DMS 273 treated with DMSO at 0.1 percent for 48 hours (cell line): ENCODE results near the gene MAP3K14.

Experiments used
- DNase-seq: peaks from one replicate; lab custom pipeline; 2025; lab: John Stamatoyannopoulos, UW

Gene MAP3K14

GRCh38 chr17:45338996-45339535 lies 22.2 kb upstream of the MAP3K14 start:
- no peak for DNase-seq

- no peak for DNase-seq
Measured at GRCh38 chr17:45338023-45338781, 21.4 kb upstream of the MAP3K14 start.

- no peak for DNase-seq
Measured at GRCh38 chr17:45336390-45337182, 19.8 kb upstream of the MAP3K14 start.

DNA sequence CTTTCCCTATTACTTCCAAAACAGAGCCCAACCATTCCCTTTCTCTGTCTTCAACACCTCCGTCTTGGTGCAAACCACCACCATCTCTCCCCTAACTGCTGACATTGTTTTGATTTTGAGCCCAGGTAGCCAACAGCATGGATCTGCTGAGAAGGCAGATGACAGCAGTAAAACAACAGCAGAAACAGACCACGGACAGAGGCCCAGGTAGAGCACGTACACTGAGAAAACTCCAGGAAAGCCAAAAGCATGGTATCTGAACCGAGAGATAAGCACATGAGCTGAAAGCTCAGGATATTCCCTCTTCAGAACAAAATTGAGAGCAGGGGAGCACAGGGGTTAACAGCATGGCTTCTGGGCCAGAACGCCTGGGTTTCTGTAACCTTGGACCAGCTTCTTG lies 18.9 kb upstream of the MAP3K14 start:
- DNase-seq: no peak

GRCh38 chr17:45334701-45335677 lies 18.2 kb upstream of the MAP3K14 start:
- no peak for DNase-seq

- no peak for DNase-seq
Measured at GRCh38 chr17:45334231-45334630, 17.4 kb upstream of the MAP3K14 start.

GRCh38 chr17:45333702-45334092 lies 16.9 kb upstream of the MAP3K14 start:
- no peak for DNase-seq

- DNase-seq: no peak
Measured at GRCh38 chr17:45332989-45333701, 16.3 kb upstream of the MAP3K14 start.

DNA sequence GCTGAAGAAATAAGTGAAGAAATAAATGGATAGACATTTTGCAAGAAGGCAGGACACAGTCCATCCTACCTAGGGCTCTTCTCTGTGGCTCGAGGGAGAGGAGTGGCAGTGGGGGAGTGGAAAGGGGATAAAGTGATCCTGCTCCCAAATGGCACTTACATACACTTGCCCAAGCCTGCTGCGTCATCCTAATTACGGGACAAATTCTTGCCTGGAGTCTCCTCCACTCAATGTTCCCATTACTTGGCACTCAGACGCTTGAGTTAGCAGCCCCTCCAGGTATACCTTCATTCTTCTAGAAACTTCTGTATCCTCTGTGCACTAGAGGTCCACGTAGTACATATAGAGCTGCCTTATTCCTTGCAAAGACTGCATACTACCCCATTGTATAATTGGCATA lies 15.7 kb upstream of the MAP3K14 start:
- DNase-seq: no peak

- DNase-seq: no peak
Measured at GRCh38 chr17:45326626-45327025, 9.8 kb upstream of the MAP3K14 start.

DNA sequence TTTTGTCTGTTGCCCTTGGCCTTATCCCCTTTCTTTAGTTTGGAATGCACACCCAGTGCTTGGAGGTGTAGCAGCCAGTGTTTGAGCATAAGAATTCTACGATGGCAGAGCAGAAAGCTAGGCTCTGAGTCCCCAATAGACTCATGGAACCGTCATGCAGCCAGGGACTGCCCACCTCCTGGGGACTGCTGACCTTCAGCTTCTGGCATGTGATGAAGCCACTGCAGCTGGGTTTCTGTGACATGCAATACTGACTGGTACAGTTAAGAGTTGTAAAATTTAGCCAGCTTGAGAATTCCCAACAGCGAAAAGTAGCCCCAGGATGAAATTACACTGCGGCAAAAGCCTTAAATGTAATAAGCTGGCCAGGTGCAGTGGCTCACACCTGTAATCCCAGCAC lies 9.0 kb upstream of the MAP3K14 start:
- DNase-seq: no peak

GRCh38 chr17:45324336-45324735 lies 7.5 kb upstream of the MAP3K14 start:
- no peak for DNase-seq

GRCh38 chr17:45322168-45322567 lies 5.3 kb upstream of the MAP3K14 start:
- DNase-seq: no peak

DNA sequence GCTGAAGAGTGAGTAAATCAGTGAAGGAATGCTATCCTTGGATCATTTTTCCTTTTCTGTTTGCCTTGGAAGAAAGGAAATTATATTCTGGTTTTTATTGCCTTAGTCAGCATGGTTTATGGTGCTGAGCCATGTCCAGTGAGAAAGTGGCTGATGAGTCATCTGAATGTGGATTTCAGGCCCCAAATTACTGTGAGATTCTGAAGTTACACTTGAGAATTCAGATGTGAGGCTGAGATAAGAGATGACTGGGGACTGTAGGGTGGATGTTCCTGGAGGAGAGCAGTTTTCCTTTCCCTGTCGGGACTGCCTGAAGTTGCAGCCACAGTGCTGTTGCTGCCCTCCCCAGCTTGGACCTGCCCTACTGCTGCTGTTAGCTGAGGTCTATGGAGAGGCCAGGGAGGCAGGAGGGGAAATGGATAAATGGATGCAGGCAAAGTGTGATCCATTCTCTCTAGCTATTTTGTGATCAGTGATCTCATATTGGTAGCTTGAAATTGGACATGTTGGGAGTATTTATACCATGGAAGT lies 4.2 kb upstream of the MAP3K14 start:
- no peak for DNase-seq

GRCh38 chr17:45320349-45320930 lies 3.6 kb upstream of the MAP3K14 start:
- DNase-seq: no peak

GRCh38 chr17:45319239-45319703 lies 2.5 kb upstream of the MAP3K14 start:
- no peak for DNase-seq

DNA sequence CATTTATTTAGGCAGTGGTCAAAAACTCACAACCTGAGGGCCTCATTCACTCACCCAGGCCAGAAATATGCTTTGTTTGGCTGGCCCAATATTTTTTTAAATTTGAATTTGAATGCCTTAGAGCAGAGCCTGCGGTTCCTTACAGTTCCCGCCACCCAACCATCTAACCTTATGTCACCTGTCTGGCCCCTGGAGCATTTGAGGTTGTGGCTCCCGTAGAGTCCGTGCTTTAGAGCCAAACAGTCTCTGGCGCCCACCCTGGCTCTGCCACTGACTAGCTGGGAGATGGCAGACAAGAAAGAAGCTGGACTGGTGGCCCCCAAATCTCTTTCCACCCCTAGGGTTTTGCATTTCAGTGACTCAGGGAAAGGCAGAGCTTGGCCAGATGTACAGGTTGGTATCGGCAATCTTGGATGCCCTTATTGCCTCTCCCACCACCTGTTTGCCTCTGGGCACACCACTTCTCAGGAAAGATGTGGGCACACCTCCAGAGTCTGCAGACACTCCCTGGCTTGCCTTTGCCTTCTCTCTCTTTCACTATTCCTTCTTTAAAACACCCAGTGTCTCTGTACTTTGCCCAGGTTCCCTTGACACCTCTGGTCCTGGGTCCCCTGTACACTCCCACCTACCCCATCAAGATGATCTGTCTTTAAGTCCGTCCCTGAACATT lies 1.9 kb upstream of the MAP3K14 start:
- DNase-seq: no peak

DNA sequence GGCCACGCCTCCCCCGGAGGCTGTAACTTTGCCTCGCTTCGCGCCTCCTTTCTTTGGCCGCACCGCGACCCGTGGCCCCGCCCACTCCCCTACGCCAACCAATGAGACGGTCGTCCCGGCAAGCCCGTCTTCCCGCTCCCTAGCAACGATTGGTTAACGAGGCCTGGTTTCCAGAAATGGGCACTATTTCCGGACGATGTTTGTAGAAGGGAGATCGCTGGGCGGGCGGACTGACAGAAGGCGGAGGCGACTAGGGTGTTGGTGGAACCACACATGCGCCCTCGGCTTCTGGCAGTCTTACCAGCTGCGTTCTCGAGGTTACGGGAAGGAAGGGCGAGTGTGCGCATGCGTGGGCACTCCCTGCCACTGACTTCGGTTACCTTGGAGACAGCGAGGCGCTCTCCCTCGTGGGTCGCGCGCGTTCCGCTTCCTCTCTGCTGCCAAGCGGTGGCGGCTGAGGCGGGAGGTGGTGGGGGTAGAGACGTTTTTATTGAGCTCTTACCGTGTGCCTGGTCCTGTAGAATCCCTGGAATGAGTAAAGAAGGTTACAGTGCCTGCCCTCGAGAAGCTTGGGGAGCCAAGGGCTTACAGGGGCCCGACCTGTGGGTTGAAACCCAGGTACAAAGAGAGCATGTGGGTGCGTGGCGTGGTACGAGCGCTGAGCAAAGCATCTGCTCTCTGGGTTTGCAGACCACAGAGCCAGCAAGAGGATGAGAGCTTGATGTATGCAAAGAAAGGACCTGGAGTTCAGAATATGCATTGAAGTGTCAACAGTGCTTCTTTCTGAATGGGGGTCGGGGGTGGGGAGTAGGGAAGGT lies 500 bp upstream of the MAP3K14 start:
- DNase-seq: peak; percentile 99
